ENCODE results near the gene ECM2.

ECM2 gene

DNA sequence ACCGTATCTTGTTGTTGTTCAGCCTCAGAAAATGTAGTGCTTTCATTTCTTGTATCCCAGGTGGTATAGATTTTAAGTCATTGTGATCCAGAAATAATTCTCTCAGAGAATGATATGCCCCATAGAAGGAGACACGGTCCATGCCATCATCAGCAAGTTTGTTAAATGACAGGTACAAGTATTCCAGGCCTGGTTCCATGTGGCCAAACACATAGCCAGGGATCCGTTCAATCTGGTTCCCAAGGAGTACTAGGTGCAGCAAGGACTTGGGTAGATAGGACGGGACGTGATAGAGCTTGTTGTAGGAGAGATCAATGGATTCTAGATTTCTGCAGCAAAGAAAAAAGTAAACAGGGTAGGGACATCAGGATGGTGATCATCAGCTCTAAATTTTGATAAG is 35.1 kb downstream of the ECM2 start:
- DNase-seq (ENCODE audit: low spot score) = no peak

DNA sequence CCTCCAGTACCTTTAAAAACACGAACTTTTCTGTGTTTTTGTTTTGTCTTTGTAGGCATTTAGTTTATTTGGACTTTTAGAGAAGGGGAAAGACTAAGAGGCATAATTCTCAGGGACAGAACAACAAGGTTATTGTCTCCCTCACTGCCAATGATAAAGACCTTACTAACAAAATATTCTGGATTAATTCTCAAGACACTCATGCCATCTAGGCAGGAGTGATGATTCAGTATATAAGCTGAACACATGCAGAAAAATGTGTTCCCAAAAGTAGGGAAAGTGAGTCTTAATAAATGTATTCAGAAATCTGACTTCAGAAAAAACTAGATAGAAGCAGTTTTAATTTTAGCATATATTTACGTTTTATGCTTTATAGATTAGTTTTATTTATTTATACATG is 36.1 kb downstream of the ECM2 start:
- DNase-seq (ENCODE audit: low spot score) = no peak

- DNase-seq (ENCODE audit: low spot score) = no peak
Measured at GRCh38 chr9:92496396-92497176, 39.2 kb downstream of the ECM2 start.

- DNase-seq (ENCODE audit: low spot score) = no peak
Measured at GRCh38 chr9:92494856-92495255, 40.9 kb downstream of the ECM2 start.

DNA sequence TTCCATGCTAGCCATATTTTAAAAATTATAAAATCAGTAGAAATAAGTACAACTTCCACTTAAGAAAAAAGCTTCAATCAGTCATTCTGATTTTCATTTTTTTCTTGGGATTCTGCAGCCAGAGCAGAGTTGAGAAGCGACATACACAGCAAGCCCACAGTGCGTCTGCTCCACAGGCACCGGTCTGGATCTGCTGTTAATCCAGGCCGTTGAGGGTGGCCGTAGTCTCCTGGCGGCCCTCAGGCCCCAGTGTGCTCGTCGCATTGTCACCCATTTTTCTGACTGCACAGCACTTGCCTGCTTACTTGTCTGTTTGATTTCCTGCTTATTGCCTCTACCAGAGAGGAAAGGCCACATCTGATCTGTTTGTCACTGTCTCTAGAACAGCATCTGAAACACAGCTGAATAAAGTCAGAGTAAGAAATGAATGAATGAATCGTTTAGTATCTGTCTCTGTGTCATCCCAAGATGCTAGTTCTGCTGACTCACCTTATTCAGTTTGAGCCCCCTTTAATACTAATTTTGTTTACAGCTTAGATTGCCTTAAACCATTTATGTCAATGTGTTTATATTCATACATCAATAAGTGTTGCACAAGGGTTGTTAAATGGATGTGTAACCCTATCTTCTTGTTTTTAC is 41.9 kb downstream of the ECM2 start:
- DNase-seq (ENCODE audit: low spot score) = no peak

- DNase-seq (ENCODE audit: low spot score) = no peak
Measured at GRCh38 chr9:92492781-92493401, 42.9 kb downstream of the ECM2 start.

DNA sequence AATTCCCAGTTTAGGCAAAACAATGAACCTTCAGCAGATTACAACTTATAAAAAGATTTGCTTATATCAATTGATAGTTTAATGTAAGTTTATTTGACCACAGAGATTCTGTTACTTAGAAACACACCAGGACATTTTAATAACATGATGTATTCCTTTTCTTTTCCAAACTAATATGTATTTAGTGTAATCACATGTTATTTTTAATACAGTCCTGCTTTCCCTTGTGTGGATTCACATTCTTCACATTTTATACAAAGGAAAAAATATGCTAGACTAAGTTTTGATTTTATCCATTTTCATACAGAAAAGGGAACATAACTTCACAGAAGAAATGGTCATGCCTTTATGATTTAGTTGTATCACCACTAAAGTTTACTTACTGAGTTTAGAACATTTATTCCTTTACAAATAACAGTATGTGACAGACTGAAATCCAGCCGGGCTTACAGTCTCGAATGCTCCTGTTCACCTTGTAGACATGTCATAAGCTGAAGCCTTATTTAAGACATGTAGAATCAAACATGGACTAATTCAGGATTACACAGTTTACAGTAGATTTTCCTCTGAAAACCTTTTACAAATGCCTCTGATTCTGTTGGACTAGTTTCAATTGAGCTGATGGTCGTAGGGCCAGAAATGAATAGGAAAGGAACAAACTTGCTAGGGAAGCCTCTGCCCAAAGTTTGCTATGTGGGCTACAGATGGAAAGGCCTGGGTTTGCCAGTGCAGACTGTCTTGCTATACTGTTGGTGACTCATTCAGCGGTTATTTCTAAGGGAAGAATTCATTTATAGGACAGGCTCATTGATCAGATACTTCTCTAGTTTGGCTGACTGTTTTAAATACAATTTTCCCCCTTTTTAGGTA is 46.9 kb downstream of the ECM2 start:
- DNase-seq (ENCODE audit: low spot score) = no peak

- DNase-seq (ENCODE audit: low spot score) = no peak
Measured at GRCh38 chr9:92486371-92486770, 49.4 kb downstream of the ECM2 start.

DNA sequence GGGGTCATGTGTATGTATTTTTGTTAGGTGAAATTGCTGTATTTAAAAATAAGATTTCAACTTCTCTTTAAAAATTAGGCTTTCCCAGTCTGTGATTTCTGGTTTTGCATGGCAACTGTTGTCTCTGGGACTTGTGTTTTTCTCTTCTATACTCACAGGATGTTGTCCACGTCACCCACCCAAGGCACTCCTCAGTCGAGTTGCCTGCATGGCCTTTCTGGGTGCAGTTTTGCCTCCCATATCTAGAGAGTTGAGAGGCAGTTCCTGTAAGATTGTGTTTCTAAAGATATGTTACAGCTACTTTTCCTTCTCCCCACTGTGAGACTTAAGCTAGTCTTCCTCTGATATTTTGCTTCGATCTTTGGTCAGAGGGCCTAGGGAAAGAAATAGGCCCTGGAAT is 51.2 kb downstream of the ECM2 start:
- DNase-seq (ENCODE audit: low spot score) = no peak

DNA sequence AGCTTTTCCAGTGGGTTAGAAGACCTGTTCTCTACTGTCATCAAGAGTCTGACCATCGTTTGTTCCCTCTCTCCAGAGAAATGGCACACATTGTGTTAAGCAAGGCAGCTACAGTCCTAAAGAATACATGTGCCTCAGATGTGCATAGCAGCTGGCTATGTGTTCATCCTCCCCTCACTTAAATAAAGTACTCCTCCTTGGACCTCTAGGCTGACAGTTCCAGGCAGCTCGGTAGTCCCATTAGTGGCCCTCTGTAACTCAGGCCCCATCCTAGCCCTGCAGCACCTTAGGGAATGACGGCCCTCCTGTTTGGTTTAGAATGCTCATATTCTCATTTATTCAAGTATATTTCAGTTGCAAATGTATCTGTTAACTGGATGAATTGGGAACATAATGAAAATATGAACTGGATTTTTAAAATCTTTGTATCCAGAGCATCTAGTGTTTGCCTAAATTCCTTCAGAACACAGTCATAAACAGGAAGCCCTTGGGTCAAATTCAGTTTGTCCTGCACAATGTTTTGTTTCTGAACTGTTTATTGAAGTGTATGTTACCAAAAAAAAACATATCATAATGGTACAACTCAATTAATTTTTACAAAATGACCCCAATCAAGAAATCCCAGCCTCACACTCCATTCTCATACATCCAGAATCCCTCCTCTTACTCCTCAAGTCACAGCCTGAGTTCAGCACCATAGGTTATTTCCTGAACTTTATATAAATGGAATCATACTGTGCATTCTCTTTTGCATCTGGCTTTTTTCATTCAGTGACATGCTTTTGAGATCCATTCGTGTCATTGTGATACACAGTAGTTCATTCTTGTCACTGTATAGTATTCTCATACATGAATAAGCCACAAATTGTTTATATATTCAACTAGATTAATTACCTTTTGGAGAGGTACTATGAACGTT is 51.9 kb downstream of the ECM2 start:
- no peak for DNase-seq (ENCODE audit: low spot score)

DNA sequence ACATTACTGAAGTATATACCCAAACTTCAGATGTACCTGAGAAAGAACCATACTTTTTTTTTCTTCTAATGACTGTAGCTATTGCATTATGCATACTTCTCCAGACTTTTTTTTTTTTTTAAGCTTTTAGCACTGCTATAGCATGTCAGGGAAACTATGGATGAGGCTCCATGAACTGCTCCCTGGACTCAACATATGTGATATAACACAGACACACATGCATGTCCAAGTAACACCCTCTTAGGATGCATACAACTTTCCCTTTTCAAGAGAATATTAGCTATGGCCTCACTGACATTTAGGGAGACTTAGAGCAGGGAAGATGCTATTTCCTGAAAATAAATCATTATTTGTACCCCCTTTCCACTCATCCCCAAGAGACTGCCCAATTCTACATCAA is 53.0 kb downstream of the ECM2 start:
- no peak for DNase-seq (ENCODE audit: low spot score)

DNA sequence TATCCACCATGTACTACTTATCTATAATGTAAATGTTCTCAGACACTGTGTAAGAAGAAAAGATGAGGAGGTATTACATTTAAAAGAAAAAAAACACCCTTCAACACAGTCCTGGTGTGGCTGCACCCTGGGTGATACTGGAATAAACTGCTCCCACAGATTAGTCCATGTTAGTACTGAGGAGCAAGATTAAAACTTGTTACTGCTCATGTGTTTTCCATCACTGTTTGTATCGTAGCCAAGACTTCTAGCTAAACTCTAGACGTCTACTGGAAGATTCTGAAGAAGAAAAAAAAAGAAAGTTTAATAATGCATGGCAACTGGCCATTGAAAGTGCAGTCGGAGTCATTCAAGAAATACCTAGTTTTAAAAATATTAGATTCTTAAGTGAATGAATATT is 53.5 kb downstream of the ECM2 start, which contains the start of gene ASPN:
Gene ASPN, minus strand, starts transcription at position 178 of the 400 bp plus-strand sequence.
- no peak for DNase-seq (ENCODE audit: low spot score)

DNA sequence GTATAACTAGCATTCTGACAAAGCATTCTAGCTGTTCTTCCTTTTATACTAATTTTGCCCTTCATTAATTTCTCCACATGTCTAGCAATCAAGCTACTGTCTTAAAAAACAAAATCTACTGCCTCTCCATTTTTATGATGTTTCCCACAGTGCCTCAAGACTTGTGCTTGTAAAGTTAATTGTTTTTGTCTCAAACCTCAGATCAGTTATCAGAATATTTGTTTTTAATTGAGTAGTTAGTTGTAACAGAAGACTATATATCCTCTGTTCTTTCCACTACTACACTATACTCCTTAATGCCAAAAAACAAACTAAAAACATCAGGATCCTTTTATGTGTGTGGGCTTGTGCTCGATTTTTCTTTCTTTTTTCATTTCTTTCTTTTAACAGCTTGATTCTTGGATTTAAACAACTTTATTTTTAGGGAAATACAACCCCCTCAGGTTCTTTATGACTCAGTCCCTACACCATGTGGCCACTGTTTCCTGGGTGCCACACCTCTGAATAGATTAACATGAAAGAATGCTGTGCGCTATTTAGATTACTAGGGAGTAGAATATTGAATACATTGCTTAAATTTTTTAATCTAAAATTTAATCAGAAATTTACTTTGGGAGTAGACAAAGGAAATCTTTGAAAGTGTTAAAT is 54.7 kb downstream of the ECM2 start:
- DNase-seq (ENCODE audit: low spot score) = no peak

DNA sequence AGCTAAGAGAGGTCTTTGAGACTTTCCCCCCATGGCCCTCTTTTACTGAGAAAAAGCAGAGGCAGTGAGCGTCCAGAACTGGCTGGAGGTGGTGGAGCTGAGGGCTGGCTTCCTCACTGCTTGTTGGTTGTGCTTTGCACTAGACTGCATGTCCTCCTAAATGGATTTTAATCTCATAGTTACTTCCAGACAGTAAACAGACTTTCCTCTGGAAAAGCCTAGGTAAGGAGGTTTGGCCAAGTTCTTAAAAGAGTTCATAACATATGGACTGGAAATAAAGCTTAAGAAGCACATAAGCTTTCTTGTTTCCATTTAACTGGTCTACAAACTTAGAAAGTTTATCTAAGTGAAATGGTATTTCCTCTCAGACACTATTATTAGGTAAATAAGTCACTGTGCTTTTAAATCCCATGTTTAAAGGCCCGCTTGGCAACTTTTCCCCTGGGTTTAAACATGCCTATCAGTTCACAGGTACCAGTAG is 55.5 kb downstream of the ECM2 start:
- no peak for DNase-seq (ENCODE audit: low spot score)

DNA sequence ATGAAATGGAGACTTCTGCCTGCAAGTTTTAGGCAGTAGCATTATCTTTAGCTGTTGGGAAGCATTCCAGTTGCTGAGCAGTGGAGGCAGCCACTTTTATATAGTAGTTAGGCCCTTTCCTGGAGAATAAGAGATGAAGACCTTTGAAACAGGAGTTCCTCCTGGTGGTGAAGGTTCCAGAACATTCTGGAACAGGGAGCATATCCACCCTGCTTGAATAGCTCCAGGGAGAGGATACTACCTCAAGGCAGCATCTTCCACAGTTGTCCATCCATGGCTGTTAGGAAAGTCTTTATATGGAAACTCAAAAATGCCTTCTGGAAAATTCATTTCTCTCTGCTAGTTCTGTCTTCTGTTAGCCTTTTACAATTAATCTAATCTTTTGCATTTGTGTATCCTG is 56.4 kb downstream of the ECM2 start:
- no peak for DNase-seq (ENCODE audit: low spot score)

DNA sequence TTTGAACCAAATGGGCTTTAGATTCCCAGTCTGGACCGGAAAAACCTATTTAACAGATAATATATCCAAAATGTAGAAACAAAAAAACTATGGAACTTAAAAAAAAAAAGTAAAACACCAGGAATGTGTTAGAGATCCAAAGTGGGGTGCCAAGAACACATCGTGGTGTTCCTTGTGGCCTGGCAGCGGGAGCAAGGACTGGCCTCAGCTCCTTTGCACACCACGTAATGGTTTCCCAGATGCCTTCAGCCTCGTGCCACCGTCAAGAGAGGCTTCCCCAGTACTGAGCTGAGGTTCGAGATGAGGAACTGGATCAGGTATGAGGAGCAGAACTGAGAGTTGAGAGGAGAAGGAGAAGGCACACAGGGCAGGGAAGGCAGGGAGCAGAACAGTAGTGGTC is 57.0 kb downstream of the ECM2 start:
- DNase-seq (ENCODE audit: low spot score) = no peak

DNA sequence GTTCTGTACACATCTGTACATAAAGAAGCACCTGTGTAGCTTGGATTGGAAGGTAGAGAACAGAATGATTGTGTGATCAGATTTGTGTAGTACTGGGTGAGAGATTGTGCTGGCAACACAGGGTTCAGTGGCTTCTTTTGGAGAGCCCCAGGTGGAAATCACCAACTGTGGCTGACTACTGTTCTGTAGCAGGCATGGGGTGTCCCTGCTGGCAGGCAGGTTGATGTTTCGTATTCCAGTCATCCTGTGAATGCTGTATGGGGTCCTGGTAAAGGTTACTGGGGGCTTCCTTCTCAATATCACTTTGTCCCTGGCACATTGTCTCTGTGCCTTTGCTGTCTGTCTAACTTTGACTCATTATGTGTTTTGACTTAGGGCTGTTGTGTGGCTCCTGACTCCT is 58.8 kb downstream of the ECM2 start:
- DNase-seq (ENCODE audit: low spot score) = no peak

DNA sequence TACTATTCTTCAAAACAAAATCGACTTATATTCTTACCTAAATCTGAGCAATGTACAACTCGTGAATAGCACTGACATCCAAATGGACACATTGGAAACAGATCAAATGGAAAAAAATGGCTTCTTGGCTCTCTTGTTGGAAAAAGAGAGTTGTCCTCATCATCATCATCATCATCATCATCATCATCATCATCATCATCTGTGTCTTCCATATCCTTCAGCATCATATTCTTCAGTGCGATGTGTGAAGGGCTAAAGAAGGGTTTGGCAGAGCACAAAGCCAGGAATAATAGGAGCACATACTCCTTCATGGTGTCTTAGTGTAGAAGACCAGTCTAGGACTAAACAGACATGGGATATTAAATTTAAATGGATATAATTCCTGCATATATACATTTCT is 61.2 kb downstream of the ECM2 start:
- DNase-seq (ENCODE audit: low spot score) = no peak

GRCh38 chr9:92468206-92468605 is 67.6 kb downstream of the ECM2 start:
- peak; percentile 25 for DNase-seq (ENCODE audit: low spot score)

DNA sequence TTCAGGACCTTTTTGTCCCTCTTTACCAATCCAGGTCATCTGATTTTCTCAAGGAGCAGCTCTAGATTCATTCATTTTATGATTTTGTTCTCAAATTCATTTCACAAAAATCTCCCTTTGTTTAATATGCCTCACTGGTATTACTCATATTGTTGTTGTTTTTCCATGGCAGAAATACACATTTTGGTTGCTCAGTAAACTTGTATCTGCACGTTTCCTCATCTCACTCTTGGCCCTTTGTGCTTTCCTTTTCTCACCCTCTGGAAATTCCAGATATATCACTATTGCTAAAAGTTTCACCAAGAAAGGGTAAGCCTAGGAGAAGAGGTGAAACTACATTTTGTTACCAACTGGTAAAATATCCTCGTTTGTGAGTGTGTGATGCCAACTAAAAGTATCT is 68.3 kb downstream of the ECM2 start:
- DNase-seq (ENCODE audit: low spot score) = no peak

DNA sequence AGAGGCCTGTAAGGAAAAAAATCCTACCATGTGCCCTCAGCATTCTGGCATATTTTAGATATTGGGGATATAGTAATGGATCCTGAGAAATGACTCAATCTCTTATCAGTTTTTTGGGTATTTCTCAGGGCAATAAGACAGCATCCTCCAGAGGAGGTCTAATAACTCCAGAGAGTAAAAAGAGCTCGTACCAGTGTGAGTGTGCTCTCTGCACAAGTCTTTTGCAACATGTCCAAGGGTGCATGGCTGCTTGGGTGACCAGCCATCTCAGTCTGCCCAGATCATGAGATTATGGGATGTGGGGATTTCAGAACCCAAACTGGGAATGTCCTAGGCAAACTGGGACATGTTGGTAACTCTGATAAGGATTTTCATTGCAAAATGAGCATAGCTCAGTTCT is 68.7 kb downstream of the ECM2 start:
- DNase-seq (ENCODE audit: low spot score) = no peak

Measured in AG08396 (cell line).